ENCODE measurements around the gene CTSZ.
A peak's percentile ranks its signal among the peaks of the same experiment; 100 is the strongest.
"Not testable (repeated sequence)": the region's sequence is repeated elsewhere in the genome, so short reads cannot be mapped to it uniquely, and the experiment has no call there.

The CTSZ gene

DNA sequence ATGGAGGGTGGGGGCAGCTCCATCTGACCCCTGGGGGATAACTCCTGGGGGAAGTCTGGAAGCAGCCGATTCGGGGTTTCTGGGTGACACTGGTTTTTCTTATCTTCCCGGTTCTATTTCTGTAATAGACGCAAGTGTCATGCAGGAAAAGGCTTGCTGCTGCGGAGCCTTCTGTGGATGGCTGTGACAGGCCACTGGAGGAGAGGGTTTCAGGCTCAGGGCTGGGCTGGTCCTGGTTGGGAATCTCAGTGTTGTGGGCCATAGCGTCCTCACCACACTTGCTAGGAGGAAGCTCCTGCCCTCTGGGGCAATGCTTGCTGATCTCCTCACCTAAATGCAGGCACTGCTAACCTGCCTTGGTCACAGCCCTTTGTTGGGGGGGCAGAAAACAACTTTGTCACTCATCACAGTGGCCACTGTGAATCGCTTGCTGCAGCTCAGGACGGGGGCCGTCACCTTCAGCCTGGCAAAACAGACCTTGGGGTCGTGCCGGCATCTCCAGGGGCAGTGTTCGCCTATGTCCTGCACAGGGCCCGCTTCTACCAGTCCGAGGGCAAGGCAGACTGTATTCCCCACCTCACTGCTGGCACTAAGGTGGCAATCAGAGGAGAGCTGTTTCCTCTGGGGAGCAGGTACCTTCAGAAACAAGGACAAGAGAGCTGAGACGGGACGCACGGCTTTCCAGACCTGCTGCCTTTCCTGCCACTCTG is 7.8 kb upstream of the CTSZ start:
- DNase-seq, result no peak

- no peak for DNase-seq
Observed at GRCh38 chr20:59013959-59014608, 7.0 kb upstream of the CTSZ start.

- DNase-seq, result no peak
Observed at GRCh38 chr20:59013031-59013951, 6.2 kb upstream of the CTSZ start.

DNA sequence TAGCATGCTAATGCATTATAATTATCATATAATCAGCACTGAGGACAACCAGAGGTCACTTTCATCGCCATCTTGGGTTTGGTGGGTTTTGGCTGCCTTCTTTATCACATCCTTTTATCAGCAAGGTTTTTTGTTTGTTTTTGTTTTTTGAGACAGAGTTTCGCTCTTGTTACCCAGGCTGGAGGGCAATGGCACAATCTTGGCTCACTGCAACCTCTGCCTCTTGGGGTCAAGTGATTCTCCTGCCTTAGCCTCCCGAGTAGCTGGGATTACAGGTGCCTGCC is 4.8 kb upstream of the CTSZ start:
- not testable (repeated sequence) for DNase-seq

- no peak for DNase-seq
Observed at GRCh38 chr20:59010995-59011873, 4.2 kb upstream of the CTSZ start.

DNA sequence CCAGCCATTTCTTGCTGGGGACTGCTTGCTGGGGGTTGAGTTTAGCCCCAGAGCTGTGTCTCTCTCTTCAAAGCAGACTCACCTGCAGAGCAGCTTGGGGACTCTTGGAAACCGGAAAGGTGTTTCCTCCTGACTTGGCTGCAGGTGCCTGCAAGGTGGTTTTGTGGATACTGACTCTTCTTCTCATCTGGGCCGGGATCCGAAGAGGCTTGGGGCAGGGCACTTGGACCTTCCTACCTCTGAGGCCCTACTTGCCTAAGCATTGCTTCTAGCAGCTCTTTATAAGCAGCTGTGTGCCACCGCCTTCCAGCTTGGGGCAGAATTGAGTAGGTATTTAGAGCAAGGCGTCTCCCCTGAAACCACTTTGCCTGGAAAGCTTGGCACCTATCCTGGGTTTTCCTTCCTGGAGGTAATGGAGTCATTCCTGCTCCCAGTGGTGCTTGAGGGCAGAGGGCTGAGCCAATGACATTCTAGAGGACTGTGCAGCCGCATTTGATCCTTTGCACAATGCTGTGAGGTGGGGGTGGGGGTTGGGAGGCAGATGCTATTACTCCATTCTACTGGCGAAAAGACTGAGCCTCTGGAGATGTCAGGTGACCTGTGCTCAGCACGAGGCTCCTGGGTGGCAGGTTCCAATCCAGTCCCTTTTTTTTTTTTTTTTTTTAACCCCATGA is 3.4 kb upstream of the CTSZ start:
- no peak for DNase-seq

GRCh38 chr20:59008715-59009336 is 1.8 kb upstream of the CTSZ start:
- DNase-seq, result no peak

- DNase-seq, result peak in 13 of 58 donors; percentile 17 to 57 (median 32)
Observed at GRCh38 chr20:59007665-59008511, 834 bp upstream of the CTSZ start.

GRCh38 chr20:59006167-59006863 is 739 bp downstream of the CTSZ start:
- DNase-seq, result no peak

DNA sequence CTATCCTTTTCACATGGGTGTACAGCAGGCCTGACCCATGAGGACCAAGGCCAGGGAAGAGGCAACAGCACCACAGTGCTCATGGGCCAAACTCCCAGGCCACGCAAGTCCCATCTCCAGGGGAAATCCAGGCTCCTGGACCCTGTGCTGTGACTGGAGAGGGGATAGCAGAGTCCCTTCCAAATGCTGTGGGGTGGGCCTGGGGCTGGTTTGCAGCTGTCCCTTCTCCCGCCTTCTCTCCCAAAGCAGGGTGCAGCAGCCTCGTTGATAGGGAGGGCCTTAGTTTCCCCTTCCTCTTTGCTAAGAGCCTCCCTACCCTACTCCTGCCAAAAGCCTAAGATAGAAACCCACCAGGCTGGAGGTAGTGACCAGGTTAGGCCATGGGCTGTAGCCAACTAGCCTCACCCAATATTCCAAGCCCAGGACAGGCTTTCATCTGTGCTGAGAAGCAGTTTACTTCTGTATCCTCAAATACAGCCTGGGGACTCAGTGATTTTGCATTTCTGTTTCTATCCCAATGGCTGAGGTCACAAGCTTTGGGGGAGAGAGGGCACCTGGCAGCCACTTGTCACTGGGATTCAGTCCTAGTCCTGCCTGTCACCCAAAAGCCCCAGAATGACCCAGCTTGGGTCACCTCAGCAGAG is 1.4 kb downstream of the CTSZ start:
- DNase-seq, result no peak

DNA sequence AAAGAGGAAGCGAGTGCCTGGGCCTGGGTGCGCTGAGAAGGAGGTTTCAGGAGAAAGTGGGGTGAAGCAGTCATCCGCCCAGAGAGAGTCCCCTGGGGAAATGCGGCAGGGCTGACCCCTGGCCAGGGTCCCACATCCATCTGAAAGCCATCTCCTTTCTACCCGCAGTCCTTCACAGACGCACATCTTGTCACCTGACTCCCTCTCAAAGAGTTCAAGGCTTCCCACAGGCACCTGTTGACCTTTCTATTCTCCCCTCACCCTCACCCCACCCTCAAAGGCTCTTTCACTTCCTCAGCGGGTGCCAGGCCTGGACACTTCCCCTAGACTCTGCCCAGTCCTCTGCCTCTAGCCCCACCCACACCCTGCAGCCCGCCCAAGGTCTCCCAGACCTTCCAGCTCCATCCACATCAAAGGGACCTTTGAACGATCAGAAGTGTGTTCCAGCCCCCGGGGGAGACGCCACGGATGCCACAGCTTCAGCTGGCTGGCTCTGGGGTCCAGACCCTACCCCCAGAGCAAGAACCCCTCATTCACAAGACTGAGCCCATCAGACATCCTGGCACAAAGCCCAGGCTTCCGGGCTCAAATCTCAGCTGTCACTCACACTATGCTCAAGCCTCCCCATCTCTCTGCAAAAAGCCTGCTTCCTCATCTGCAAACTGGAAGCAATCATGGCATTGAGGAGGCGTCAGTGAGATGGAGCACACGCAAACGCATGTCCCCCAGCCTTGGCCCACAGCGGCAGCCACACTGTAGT is 2.1 kb downstream of the CTSZ start:
- DNase-seq, result peak in 19 of 58 donors; percentile 9 to 61 (median 42)

DNA sequence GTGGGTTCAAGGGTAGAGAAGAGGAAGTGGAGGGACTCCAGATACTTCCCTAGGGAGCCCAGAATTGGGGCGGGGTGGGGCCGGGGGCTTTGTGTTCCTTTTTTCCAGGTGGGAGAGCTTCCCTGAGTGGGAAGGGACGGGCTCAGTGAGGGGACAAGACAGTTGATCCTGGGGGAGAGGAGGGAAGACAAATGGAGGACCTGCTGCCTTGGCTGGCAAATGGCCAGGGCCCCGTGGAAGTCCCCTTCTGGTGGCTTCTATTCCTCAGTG is 2.6 kb downstream of the CTSZ start:
- peak in 7 of 58 donors; percentile 11 to 36 (median 21) for DNase-seq

DNA sequence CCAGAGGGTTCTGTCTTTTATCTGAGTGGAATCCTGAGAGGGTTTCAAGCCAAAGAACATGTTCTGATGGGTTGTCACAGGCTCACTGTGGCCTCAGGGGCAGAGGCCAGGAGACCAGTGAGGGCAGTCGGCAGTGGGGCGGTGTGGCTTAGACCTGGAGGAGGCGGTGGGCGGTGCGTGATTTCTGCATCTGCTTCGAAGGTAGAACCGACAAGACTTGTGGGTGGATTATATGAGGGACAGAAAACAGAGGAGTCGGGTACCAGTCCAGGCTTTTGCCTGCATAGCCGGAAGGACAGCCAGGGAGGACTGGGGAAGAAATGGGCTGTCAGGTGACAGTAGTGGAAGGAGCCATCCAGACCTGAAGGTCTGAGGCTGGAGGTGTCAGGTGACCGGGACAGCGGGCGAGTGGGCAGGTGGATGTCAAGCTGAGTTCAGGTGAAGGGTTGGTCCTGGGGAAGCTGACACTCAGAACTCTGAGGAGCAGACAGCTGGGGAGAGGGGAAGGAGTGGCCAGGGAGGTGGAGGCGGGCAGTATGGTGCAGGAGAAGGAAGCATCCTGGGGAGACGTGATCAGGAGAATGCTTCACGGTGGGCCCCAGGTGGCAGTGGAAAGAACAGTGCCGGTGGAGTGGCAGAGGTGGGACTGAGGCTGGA is 3.1 kb downstream of the CTSZ start:
- DNase-seq, result no peak

GRCh38 chr20:59002874-59003399 is 4.1 kb downstream of the CTSZ start:
- no peak for DNase-seq

DNA sequence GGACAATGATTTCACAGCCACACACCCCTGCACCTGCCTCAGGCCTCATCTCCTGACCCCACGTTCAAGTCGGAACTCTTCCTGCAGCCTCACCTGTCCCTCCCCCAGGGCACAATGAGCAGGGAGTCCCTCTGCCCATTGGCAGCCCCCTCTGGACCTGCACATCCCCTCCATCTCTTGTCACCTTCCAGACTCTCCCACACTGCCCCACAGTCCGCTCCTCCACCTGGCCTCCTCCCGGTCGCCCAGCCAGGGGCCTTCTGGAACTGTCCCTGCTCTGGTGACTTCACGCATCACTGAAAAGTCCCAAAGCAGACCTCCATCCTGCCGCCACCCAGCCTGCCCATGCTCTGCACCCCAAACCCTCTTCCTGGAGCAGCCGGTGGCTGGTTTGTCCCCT is 4.7 kb downstream of the CTSZ start:
- no peak for DNase-seq

DNA sequence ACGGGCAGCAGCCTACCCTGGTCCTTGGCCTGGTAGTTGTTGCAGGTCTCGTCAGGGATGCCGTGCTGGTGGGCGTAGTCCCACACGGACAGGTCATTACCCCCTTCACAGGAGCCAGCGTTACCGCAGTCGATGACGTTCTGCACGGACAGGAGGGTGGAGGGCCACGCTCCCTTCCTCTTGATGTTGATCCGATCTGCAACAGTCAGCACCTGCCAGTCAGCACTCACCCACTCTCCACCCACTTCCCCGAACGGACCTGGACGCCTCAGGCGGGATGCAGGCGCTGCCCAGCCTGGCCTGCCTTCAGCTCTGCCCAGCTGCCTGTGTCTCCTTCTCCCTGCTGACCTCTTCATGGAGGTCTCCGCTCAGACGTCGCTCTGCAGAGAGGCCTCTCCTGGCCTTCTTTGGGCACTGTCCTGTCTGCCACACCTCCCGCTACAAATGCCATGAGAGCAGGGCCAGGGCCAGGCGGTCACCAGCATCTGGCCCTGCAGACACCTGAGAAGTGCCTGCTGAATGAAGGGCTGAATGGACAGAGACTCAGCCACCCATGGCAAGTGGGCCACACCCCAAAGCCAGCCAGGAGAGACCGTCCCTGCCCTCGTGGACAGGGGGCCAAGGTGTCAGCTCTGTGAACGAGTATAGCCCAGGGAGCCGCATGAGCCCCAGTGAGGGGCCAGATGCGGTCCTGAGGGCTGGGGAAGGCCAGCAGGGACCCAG is 5.4 kb downstream of the CTSZ start:
- DNase-seq, result no peak
